ENCODE results near the gene PRKAR1B. TPM values are rescaled to one million over a fixed set of nuclear protein-coding genes. Genes with fewer than 3 reads are reported as not detected.
A peak's percentile ranks its signal among the peaks of the same experiment; 100 is the strongest.

Gene PRKAR1B
- total RNA-seq, 2 experiments from 2014 or later: 22.5 to 41.6 TPM

DNA sequence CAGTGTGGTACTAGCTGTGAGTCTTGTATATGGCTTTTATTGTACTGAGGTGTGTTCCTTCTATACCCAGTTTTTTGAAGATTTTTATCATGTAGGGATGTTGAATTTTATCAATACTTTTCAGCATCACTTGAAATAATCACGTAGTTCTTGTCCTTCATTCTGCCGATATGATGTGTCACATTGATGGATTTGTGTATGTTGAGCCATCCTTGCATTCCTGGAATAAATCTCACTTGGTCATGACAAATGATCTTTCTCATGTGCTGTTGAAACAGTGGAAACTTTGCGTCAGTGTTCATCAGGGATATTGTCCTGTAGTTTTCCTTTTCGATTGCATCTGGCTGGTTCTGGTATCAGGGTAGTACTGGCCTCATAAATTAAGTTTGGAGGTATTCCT lies 7.1 kb upstream of the PRKAR1B start:
- Histone ChIP-seq H2AFZ (ENCODE audit: low read length) (no peak overlapping the region), H3K9me3 (ENCODE audit: low read length) (peaks cover 35% of the 10 kb centered on the region), H3K4me3 (ENCODE audit: low read depth, low read length, poor library complexity, severe bottlenecking) (no peak overlapping the region), H4K20me1 (ENCODE audit: insufficient read depth, low read length) (no peaks in the 10 kb centered on the region), H3K36me3 (ENCODE audit: insufficient read depth, low read length) (peaks cover 93% of the 10 kb centered on the region), H3K9me2 (ENCODE audit: insufficient read depth, low read length) (no peaks in the 10 kb centered on the region), H3K4me1 (ENCODE audit: insufficient read depth, low read length, poor library complexity, severe bottlenecking) (no peaks in the 10 kb centered on the region), H3K4me2 (ENCODE audit: low read length) (no peak overlapping the region), H3K79me2 (ENCODE audit: insufficient read depth, low read depth, low read length) (peaks cover 62% of the 10 kb centered on the region), H3K27ac (ENCODE audit: low read depth, low read length, poor library complexity, severe bottlenecking) (no peak overlapping the region)
- CTCF ChIA-PET (ENCODE audit: unreplicated experiment): no interaction called here
- peak; percentile 22 for DNase-seq (ENCODE audit: low spot score)
- TF ChIP-seq EZH2phosphoT487 (IDR thresholded peaks at IDR 0.05; ENCODE audit: borderline replicate concordance, low read depth, low read length): no peak
- TF ChIP-seq, protein P1, sequence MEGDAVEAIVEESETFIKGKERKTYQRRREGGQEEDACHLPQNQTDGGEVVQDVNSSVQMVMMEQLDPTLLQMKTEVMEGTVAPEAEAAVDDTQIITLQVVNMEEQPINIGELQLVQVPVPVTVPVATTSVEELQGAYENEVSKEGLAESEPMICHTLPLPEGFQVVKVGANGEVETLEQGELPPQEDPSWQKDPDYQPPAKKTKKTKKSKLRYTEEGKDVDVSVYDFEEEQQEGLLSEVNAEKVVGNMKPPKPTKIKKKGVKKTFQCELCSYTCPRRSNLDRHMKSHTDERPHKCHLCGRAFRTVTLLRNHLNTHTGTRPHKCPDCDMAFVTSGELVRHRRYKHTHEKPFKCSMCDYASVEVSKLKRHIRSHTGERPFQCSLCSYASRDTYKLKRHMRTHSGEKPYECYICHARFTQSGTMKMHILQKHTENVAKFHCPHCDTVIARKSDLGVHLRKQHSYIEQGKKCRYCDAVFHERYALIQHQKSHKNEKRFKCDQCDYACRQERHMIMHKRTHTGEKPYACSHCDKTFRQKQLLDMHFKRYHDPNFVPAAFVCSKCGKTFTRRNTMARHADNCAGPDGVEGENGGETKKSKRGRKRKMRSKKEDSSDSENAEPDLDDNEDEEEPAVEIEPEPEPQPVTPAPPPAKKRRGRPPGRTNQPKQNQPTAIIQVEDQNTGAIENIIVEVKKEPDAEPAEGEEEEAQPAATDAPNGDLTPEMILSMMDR (conservative IDR thresholded peaks at IDR 0.05; ENCODE audit: low read length): no peak
- intact Hi-C loops (cut with micrococcal nuclease; ENCODE audit: unreplicated experiment): no loop called here
- POLR2A ChIA-PET: no interaction called here
- TSS peak; percentile 16 for BruUV-seq (replicated peaks)

- H3K27ac ChIP-seq (ENCODE audit: low read depth, low read length, poor library complexity, severe bottlenecking): no peak overlapping the region
- no peak overlapping the region for H3K4me2 ChIP-seq (ENCODE audit: low read length)
- H3K79me2 ChIP-seq (ENCODE audit: insufficient read depth, low read depth, low read length): peaks cover 62% of the 10 kb centered on the region
- no TSS peak for BruUV-seq (replicated peaks)
- CTCF ChIA-PET (ENCODE audit: unreplicated experiment): no interaction called here
- intact Hi-C loops (cut with micrococcal nuclease; ENCODE audit: unreplicated experiment): no loop called here
- no peak overlapping the region for H3K4me3 ChIP-seq (ENCODE audit: low read depth, low read length, poor library complexity, severe bottlenecking)
- no peaks in the 10 kb centered on the region for H3K9me2 ChIP-seq (ENCODE audit: insufficient read depth, low read length)
- H3K9me3 ChIP-seq (ENCODE audit: low read length): peaks cover 35% of the 10 kb centered on the region
- TF ChIP-seq, protein P1 (conservative IDR thresholded peaks at IDR 0.05; ENCODE audit: low read length): no peak
- TF ChIP-seq EZH2phosphoT487 (IDR thresholded peaks at IDR 0.05; ENCODE audit: borderline replicate concordance, low read depth, low read length): no peak
- peaks cover 90% of the 10 kb centered on the region for H3K36me3 ChIP-seq (ENCODE audit: insufficient read depth, low read length)
- peaks cover 10% of the 10 kb centered on the region for H3K4me1 ChIP-seq (ENCODE audit: insufficient read depth, low read length, poor library complexity, severe bottlenecking)
- H2AFZ ChIP-seq (ENCODE audit: low read length): no peak overlapping the region
- POLR2A ChIA-PET: no interaction called here
- DNase-seq (ENCODE audit: low spot score): no peak
- H4K20me1 ChIP-seq (ENCODE audit: insufficient read depth, low read length): no peaks in the 10 kb centered on the region
These were observed 5.5 kb upstream of the PRKAR1B start for GRCh38 chr7:732556-732955.

DNA sequence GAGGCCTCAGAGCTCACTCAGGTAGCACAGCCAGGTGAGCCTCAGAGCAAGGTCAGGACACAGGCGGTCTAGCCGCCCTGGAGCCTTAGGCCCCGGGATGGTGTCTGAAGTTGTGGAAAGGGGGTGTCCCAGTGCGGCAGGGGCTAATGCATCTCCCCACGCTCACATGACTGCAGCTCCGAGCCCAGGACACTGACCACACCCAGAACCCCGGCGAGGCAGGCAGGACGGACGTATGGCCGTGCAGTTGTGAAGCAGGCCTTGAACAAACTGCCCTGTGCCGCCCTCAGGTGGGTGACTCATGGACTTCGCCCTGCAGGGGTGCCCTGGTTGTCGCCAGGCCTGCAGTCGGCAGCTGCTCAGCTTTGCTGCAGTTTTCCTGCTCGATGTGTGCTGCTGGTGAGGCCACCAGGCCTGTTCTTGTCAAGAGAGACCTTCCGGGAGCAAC lies 5.0 kb upstream of the PRKAR1B start:
- Histone ChIP-seq H3K9me2 (ENCODE audit: insufficient read depth, low read length) (no peaks in the 10 kb centered on the region), H3K36me3 (ENCODE audit: insufficient read depth, low read length) (peaks cover 85% of the 10 kb centered on the region)
- POLR2A ChIA-PET: no interaction called here

More for the DNA sequence above, 5.0 kb upstream of the PRKAR1B start:
- Histone ChIP-seq H3K4me1 (ENCODE audit: insufficient read depth, low read length, poor library complexity, severe bottlenecking) (peaks cover 10% of the 10 kb centered on the region), H2AFZ (ENCODE audit: low read length) (no peak overlapping the region), H3K4me2 (ENCODE audit: low read length) (no peak overlapping the region), H3K9me3 (ENCODE audit: low read length) (peaks cover 35% of the 10 kb centered on the region), H3K4me3 (ENCODE audit: low read depth, low read length, poor library complexity, severe bottlenecking) (no peak overlapping the region), H3K27ac (ENCODE audit: low read depth, low read length, poor library complexity, severe bottlenecking) (no peak overlapping the region), H4K20me1 (ENCODE audit: insufficient read depth, low read length) (no peaks in the 10 kb centered on the region), H3K79me2 (ENCODE audit: insufficient read depth, low read depth, low read length) (peaks cover 59% of the 10 kb centered on the region)
- intact Hi-C loops (cut with micrococcal nuclease; ENCODE audit: unreplicated experiment): no loop called here
- CTCF ChIA-PET (ENCODE audit: unreplicated experiment): no interaction called here
- BruUV-seq (replicated peaks): no TSS peak
- no peak for DNase-seq (ENCODE audit: low spot score)
- TF ChIP-seq EZH2phosphoT487 (IDR thresholded peaks at IDR 0.05; ENCODE audit: borderline replicate concordance, low read depth, low read length): no peak
- TF ChIP-seq, protein P1 (conservative IDR thresholded peaks at IDR 0.05; ENCODE audit: low read length): no peak
